IPS DF 6.9 (cell line): ENCODE results near the gene POGZ.
A peak's percentile ranks its signal among the peaks of the same experiment; 100 is the strongest.

Source experiments
- DNase-seq: peaks from one replicate; pipeline ENCODE4 v3.0.0-alpha.2; 2013; ENCODE audit warnings: low read depth, low spot score
- H3K27ac ChIP-seq: one replicate; pipeline ENCODE4 v1.5.1; 2013; ENCODE audit warnings: low read length, control low read depth
- H3K27me3 ChIP-seq: 2 replicates; pipeline ENCODE4 v1.6.1; 2013; ENCODE audit warnings: mild to moderate bottlenecking, low read length; ENCODE audit not compliant: control insufficient read depth, insufficient read depth
- H3K36me3 ChIP-seq: 2 replicates; pipeline ENCODE4 v1.6.1; 2013; ENCODE audit warnings: low read length; ENCODE audit not compliant: control insufficient read depth, insufficient read depth
- H3K4me1 ChIP-seq: 2 replicates; pipeline ENCODE4 v1.6.1; 2013; ENCODE audit warnings: low read length; ENCODE audit not compliant: control insufficient read depth, insufficient read depth
- H3K4me3 ChIP-seq: 2 replicates; pipeline ENCODE4 v1.5.1; 2013; ENCODE audit warnings: mild to moderate bottlenecking, low read length
- H3K9me3 ChIP-seq: 2 replicates; pipeline ENCODE4 v1.6.1; 2013; ENCODE audit warnings: low read length, inconsistent platforms; ENCODE audit not compliant: control insufficient read depth, insufficient read depth
- WGBS: extraction: QIAGEN DNeasy Blood & Tissue Kit; methylation state at CpG from one replicate; pipeline ENCODE4 v1.1.7; 2013; ENCODE audit warnings: mixed read lengths, missing lambda C conversion rate; ENCODE audit not compliant: insufficient read length, insufficient coverage; 5-methylcytosine and 5-hydroxymethylcytosine counted together

Gene POGZ

GRCh38 chr1:151372058-151372934 lies 87.0 kb downstream of the POGZ start, which contains the start of gene SELENBP1:
SELENBP1 (minus strand) TSS chr1:151372705; CDS start chr1:151372641, 64 bp downstream.
- H3K27me3 ChIP-seq = no peaks in the 10 kb centered on the region
- peak; percentile 39 for DNase-seq
- H3K27ac ChIP-seq = no peak within 1 kb of the TSS
- H3K4me1 ChIP-seq = peaks cover 3% of the 10 kb centered on the region
- H3K36me3 ChIP-seq = 0 out of 2 replicates have a peak, but pooled peaks cover 2% of the 10 kb centered on the region
- peak within 1 kb of the TSS; percentile 21; the same call in 1 of the 2 replicates for H3K4me3 ChIP-seq
- WGBS = no CpG with 5 or more reads among the region's 11 CpGs
- H3K9me3 ChIP-seq = no peaks in the 10 kb centered on the region

GRCh38 chr1:151371370-151372057 lies 87.8 kb downstream of the POGZ start:
- Histone ChIP-seq H3K4me3 (no peak overlapping the region), H3K36me3 (0 out of 2 replicates have a peak, but pooled peaks cover 2% of the 10 kb centered on the region), H3K9me3 (no peaks in the 10 kb centered on the region), H3K27me3 (no peaks in the 10 kb centered on the region), H3K4me1 (peaks cover 3% of the 10 kb centered on the region), H3K27ac (no peak overlapping the region)
- no CpG with 5 or more reads among the region's 9 CpGs for WGBS
- DNase-seq = no peak

- no CpG with 5 or more reads among the region's 6 CpGs for WGBS
- Histone ChIP-seq H3K36me3 (0 out of 2 replicates have a peak, but pooled peaks cover 2% of the 10 kb centered on the region), H3K9me3 (no peaks in the 10 kb centered on the region), H3K27me3 (no peaks in the 10 kb centered on the region), H3K4me1 (peaks cover 3% of the 10 kb centered on the region), H3K27ac (no peak overlapping the region), H3K4me3 (no peak overlapping the region)
- no peak for DNase-seq
These were observed 88.9 kb downstream of the POGZ start for GRCh38 chr1:151370211-151370911.

GRCh38 chr1:151369621-151370048 lies 89.7 kb downstream of the POGZ start:
- Histone ChIP-seq H3K4me1 (peaks cover 3% of the 10 kb centered on the region), H3K27ac (no peak overlapping the region), H3K27me3 (no peaks in the 10 kb centered on the region), H3K9me3 (no peaks in the 10 kb centered on the region), H3K4me3 (no peak overlapping the region), H3K36me3 (0 out of 2 replicates have a peak, but pooled peaks cover 2% of the 10 kb centered on the region)
- WGBS = no CpG with 5 or more reads among the region's 15 CpGs
- no peak for DNase-seq

GRCh38 chr1:151369302-151369610 lies 90.0 kb downstream of the POGZ start:
- no peaks in the 10 kb centered on the region for H3K9me3 ChIP-seq
- WGBS = no CpG with 5 or more reads among the region's 7 CpGs
- peaks cover 3% of the 10 kb centered on the region; the same call in 1 of the 2 replicates for H3K36me3 ChIP-seq
- no peaks in the 10 kb centered on the region for H3K27me3 ChIP-seq
- no peak overlapping the region for H3K27ac ChIP-seq
- no peak overlapping the region for H3K4me3 ChIP-seq
- peaks cover 3% of the 10 kb centered on the region for H3K4me1 ChIP-seq
- DNase-seq = no peak

- H3K36me3 ChIP-seq = peaks cover 4% of the 10 kb centered on the region; the same call in 1 of the 2 replicates
- no peaks in the 10 kb centered on the region for H3K27me3 ChIP-seq
- no CpG with 5 or more reads among the region's 20 CpGs for WGBS
- no peak overlapping the region for H3K27ac ChIP-seq
- H3K4me1 ChIP-seq = peaks cover 3% of the 10 kb centered on the region
- H3K4me3 ChIP-seq = no peak overlapping the region
- no peak for DNase-seq
- no peaks in the 10 kb centered on the region for H3K9me3 ChIP-seq
These were observed 90.6 kb downstream of the POGZ start for GRCh38 chr1:151368393-151369301.

- no peak for DNase-seq
- H3K27ac ChIP-seq = no peak overlapping the region
- H3K9me3 ChIP-seq = no peaks in the 10 kb centered on the region
- peaks cover 4% of the 10 kb centered on the region; the same call in 1 of the 2 replicates for H3K36me3 ChIP-seq
- H3K4me1 ChIP-seq = peaks cover 3% of the 10 kb centered on the region
- no peaks in the 10 kb centered on the region for H3K27me3 ChIP-seq
- no peak overlapping the region for H3K4me3 ChIP-seq
- no CpG with 5 or more reads among the region's 8 CpGs for WGBS
These were observed 91.5 kb downstream of the POGZ start for GRCh38 chr1:151367658-151368392.

- H3K4me3 ChIP-seq = no peak overlapping the region
- peaks cover 4% of the 10 kb centered on the region; the same call in 1 of the 2 replicates for H3K36me3 ChIP-seq
- H3K4me1 ChIP-seq = no peaks in the 10 kb centered on the region
- H3K27ac ChIP-seq = no peak overlapping the region
- no peaks in the 10 kb centered on the region; the same call in 1 of the 2 replicates for H3K9me3 ChIP-seq
- no peak for DNase-seq
- no peaks in the 10 kb centered on the region for H3K27me3 ChIP-seq
- no CpG with 5 or more reads among the region's 4 CpGs for WGBS
These were observed 94.3 kb downstream of the POGZ start for GRCh38 chr1:151364996-151365395.
